Peyer's patch (tissue), 4 donors: Measurements from ENCODE around the gene ADGRF1.

ENCODE experiments used
- POLR2A ChIP-seq, 2 donors: fragments of 450-650 bp; IDR thresholded peaks; one replicate each; pipeline ENCODE4 v1.5.1; 2017; ENCODE audit warnings: antibody characterized with exemption in 2 of 2, mild to moderate bottlenecking in 2 of 2, moderate library complexity in 2 of 2
- TF ChIP-seq, protein P1 (sequence below), 6 experiments: fragments of 450-650 bp in 4 of 6; fragments of 200-600 bp in 2 of 6; sonication (generic) in 1 of 6; IDR thresholded peaks; one replicate each; pipeline ENCODE4 v1.5.1; 2017 to 2019; ENCODE audit warnings: antibody characterized with exemption in 6 of 6, mild to moderate bottlenecking in 3 of 6, moderate library complexity in 1 of 6

DNA sequence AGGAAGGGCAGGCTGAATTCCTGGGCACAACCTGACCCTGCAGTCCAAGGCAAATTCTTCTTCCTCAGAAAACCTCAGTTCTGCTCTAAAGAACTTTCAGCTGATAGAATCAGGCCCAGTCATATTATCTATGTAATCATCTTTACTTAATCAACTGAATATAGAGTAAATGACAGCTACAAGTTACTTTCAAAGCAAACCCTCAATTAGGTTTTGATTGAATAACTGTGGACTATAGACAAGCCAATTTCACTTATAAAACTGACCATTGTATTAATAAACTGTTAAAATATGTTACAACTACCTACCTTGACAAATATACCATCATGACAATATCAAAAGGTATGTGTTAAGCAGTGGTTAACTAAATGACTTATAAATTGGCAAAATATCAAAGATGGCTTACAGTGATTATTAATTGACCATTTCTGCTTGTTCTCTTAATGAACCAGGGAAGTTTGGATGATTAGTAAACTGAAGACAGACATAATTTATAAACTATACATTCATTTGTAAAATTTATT lies 74.2 kb downstream of the ADGRF1 start:
- TF ChIP-seq, protein P1, sequence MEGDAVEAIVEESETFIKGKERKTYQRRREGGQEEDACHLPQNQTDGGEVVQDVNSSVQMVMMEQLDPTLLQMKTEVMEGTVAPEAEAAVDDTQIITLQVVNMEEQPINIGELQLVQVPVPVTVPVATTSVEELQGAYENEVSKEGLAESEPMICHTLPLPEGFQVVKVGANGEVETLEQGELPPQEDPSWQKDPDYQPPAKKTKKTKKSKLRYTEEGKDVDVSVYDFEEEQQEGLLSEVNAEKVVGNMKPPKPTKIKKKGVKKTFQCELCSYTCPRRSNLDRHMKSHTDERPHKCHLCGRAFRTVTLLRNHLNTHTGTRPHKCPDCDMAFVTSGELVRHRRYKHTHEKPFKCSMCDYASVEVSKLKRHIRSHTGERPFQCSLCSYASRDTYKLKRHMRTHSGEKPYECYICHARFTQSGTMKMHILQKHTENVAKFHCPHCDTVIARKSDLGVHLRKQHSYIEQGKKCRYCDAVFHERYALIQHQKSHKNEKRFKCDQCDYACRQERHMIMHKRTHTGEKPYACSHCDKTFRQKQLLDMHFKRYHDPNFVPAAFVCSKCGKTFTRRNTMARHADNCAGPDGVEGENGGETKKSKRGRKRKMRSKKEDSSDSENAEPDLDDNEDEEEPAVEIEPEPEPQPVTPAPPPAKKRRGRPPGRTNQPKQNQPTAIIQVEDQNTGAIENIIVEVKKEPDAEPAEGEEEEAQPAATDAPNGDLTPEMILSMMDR (IDR thresholded peaks at IDR 0.05): no peak
- TF ChIP-seq POLR2A (IDR thresholded peaks at IDR 0.05): no peak
